Measurements from ENCODE around the gene ALPL. TPM values are rescaled to one million over a fixed set of nuclear protein-coding genes. Genes with fewer than 3 reads are reported as not detected.

ALPL gene
- total and polyA plus RNA-seq, 7 donors: 0.73 to 2.0 (median 1.3) TPM

DNA sequence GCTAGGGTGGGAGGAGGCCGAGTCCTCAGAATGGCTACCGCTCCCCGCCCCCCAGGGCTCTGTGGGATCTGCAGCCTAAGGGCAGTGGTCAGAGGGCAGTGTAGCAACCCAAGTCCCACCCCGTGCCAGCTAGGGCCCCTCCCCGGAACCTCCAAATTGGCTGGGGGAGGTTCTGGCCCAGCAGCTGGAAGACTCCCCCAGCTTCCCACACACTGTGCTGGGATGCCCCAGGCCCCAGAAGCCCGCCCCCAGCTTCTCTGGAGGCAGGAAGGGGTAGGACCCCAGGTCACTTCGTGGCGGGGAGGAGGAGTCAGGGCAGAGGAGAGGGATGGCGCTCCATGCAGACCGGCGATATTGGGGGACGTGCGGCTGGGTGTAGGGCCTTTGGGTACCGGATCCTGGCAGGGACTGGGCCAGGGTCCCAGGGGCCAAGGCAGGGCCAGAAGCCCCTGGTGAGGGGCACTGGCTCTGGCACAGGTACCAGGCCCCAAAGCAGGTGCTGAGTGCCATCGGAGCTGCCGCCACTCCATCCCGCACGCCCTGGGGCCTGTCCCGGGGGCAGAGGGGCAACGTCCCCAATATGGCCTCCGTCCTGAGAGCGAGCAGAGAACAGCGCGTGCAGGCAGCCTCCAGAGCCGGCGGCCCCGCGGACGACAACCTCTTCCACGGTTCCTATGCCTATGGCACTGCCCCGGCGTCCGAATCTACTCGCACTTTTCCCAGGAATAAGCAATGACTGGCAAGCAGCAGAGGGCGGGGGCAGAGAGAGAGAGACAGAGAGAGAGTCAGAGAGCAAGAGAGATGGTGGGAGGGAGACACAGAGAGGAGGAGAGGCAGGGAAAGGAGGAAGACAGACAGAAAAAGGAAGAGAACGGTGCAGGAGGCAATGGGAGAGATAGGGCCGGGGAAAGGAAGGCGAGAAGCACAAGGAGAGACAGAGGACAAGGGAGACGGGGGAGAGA, 94.2 kb downstream of the ALPL start:
- no peaks in the 10 kb centered on the region for H3K9me3 ChIP-seq
- peaks cover 0 to 11% (median 0%) of the 10 kb centered on the region in 3 donors for H3K27me3 ChIP-seq (ENCODE audit: insufficient read depth in 3 of 3, low read length in 2 of 3)
- H3K36me3 ChIP-seq (ENCODE audit: insufficient read depth in 1 of 2, low read depth in 1 of 2): no peaks in the 10 kb centered on the region
- H3K4me1 ChIP-seq: no peaks in the 10 kb centered on the region
- ATAC-seq (no peak), DNase-seq (no peak)
- intact Hi-C loops (cut with DNase I): no loop called here
- no peak overlapping the region for H3K27ac ChIP-seq
- TF ChIP-seq, protein P1, sequence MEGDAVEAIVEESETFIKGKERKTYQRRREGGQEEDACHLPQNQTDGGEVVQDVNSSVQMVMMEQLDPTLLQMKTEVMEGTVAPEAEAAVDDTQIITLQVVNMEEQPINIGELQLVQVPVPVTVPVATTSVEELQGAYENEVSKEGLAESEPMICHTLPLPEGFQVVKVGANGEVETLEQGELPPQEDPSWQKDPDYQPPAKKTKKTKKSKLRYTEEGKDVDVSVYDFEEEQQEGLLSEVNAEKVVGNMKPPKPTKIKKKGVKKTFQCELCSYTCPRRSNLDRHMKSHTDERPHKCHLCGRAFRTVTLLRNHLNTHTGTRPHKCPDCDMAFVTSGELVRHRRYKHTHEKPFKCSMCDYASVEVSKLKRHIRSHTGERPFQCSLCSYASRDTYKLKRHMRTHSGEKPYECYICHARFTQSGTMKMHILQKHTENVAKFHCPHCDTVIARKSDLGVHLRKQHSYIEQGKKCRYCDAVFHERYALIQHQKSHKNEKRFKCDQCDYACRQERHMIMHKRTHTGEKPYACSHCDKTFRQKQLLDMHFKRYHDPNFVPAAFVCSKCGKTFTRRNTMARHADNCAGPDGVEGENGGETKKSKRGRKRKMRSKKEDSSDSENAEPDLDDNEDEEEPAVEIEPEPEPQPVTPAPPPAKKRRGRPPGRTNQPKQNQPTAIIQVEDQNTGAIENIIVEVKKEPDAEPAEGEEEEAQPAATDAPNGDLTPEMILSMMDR (IDR thresholded peaks at IDR 0.05): no peak
- H3K4me3 ChIP-seq: no peak overlapping the region
- 81 to 87% (median 84%) methylated on average over 37 to 39 of the region's 39 CpGs for WGBS, 3 donors

DNA sequence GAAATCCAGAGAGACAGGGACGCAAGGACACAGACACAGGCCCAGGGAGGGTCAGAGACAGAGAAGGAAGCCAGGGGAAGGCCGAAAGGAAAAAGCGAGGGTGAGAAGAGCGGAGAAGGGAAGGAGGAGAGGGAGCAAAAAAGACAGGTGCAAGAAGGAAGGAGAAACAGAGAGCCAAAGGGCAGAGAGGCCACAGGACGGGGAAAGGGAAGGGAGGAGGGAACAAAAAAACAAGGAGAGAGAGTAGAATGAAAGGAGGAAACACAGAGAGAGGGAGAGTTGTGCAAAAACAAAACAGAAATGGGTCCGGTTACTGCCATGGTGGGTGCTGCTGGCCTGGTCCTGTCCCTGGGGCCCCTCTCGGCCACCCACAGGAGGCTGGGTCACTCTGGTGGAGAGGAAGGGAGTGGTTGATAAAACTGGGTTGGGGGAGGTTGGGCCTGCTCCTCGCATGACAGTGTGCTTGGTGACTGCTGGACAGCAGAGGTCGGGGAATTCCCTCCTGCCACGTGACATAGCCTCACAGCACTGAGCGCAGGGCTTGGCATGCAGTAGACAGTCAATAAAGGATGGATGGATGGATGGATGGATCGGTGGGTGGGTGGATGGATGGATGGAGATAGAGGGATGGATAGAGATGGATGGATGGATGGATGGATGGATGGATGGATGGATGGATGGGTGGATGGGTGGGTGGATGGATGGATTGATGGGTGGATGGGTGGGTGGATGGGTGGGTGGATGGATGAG, 95.2 kb downstream of the ALPL start:
- no peak overlapping the region for H3K27ac ChIP-seq
- no peak overlapping the region for H3K4me3 ChIP-seq
- 85 to 90% (median 88%) methylated on average over 11 to 12 of the region's 12 CpGs for WGBS, 3 donors
- ATAC-seq: no peak
- no peaks in the 10 kb centered on the region for H3K36me3 ChIP-seq (ENCODE audit: insufficient read depth in 1 of 2, low read depth in 1 of 2)
- H3K9me3 ChIP-seq: no peaks in the 10 kb centered on the region
- intact Hi-C loops (cut with DNase I): no loop called here
- peaks cover 0 to 17% (median 0%) of the 10 kb centered on the region in 3 donors for H3K27me3 ChIP-seq (ENCODE audit: insufficient read depth in 3 of 3, low read length in 2 of 3)
- no peaks in the 10 kb centered on the region for H3K4me1 ChIP-seq
- no peak for DNase-seq
- TF ChIP-seq, protein P1 (IDR thresholded peaks at IDR 0.05): no peak

DNA sequence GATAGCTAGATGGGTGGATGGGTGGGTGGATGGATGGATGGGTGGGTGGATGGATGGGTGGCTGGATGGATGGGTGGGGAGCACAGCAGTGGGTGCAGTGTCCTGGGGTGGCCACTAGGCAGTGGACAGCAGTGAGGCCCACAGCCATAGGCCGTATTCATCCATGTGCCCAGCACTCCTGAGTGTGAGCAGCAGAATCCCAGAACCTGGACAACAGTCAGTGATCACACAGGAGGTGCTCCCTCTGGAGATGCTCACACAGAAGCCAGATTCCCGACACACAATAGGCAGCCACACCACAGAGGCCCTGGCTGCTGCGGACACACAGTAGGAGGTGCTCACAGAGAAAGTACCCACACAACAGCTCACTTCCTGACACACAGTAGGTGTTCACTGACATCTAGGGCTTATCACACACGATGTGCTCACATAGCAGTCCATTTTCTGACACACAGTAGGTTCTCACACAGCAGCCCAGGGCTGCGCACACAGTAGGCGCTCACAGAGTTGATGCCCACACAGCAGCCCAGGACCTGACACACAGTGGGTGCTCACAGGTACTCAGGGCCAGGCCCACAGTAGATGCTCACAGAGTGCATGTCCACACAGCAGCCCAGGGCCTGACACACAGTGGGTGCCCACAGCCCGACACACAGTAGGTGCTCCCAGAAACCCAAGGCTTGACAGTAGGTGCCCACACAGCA, 95.9 kb downstream of the ALPL start:
- Histone ChIP-seq H3K4me1 (no peaks in the 10 kb centered on the region), H3K9me3 (no peaks in the 10 kb centered on the region), H3K4me3 (no peak overlapping the region), H3K27ac (no peak overlapping the region), H3K27me3 (ENCODE audit: insufficient read depth in 3 of 3, low read length in 2 of 3) (peaks cover 0 to 17% (median 0%) of the 10 kb centered on the region in 3 donors), H3K36me3 (ENCODE audit: insufficient read depth in 1 of 2, low read depth in 1 of 2) (no peaks in the 10 kb centered on the region)
- no peak for ATAC-seq
- no peak for DNase-seq
- intact Hi-C loops (cut with DNase I): no loop called here
- 90 to 93% (median 91%) methylated on average over 7 of the region's 7 CpGs for WGBS, 3 donors
- TF ChIP-seq, protein P1 (IDR thresholded peaks at IDR 0.05): no peak

DNA sequence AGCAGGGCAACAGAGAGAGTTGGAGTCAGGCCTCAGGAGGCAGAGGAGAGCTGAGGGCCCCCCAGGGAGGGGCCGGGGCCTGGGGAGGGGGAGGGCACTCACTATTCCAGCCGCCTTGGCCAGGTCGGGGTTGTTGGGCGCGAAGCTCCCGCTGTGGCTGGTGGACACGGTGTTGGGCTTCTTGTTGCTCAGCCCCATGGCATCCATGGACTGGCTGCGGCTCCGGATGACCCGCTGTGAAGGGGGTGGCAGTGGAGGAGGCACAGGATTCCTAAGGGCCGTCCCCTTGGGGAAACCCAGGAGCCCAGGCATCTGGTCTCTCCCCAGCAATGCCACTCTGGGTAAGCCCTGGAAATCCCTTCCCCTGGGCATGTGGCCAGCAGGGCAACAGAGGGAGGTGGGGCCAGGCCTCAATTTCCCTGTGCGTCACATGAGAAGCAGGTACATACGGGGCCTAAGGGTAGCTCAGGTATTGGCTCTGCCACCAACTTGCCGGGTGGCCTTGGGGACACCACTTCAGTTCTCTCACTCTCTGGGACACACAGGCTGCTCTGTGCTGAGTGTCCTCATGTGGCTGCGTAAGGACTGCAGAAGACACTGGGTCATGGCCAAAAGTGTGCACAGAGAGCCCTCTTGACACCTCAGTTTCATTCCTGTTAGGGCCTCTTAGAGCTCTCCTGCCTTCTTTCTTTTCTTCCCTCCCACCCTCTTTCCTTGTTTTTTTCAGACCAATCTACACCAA, 96.9 kb downstream of the ALPL start:
- no peak for ATAC-seq
- TF ChIP-seq, protein P1 (IDR thresholded peaks at IDR 0.05): no peak
- WGBS, 3 donors: 83 to 86% (median 85%) methylated on average over 12 to 15 of the region's 15 CpGs
- peaks cover 0 to 21% (median 0%) of the 10 kb centered on the region in 3 donors for H3K27me3 ChIP-seq (ENCODE audit: insufficient read depth in 3 of 3, low read length in 2 of 3)
- H3K4me3 ChIP-seq: no peak overlapping the region
- DNase-seq: no peak
- H3K9me3 ChIP-seq: no peaks in the 10 kb centered on the region
- H3K27ac ChIP-seq: no peak overlapping the region
- no peaks in the 10 kb centered on the region for H3K4me1 ChIP-seq
- no peaks in the 10 kb centered on the region for H3K36me3 ChIP-seq (ENCODE audit: insufficient read depth in 1 of 2, low read depth in 1 of 2)
- intact Hi-C loops (cut with DNase I): no loop called here
